ENCODE data around the gene LRP11.

GRCh38 chr6:149859368-149859767 lies 4.8 kb downstream of the LRP11 start:
- TF ChIP-seq CTCF (IDR thresholded peaks at IDR 0.05; ENCODE audit: poor library complexity) = no peak
- TF ChIP-seq EZH2phosphoT487 (IDR thresholded peaks at IDR 0.05; ENCODE audit: low read depth, severe bottlenecking, unreplicated experiment) = no peak

Data from hepatocyte (in vitro differentiated cells).